Neutrophil (primary cell): ENCODE measurements around the gene CANT1.

ENCODE experiments used
- H3K27ac ChIP-seq: fragments of 200-600 bp; sonication (generic); 2 replicates; pipeline ENCODE4 v1.5.1; 2016; ENCODE audit warnings: mild to moderate bottlenecking, moderate library complexity
- H3K27me3 ChIP-seq: fragments of 200-600 bp; sonication (generic); 2 replicates; pipeline ENCODE4 v1.6.0; 2016; ENCODE audit warnings: mild to moderate bottlenecking
- H3K36me3 ChIP-seq: fragments of 200-600 bp; sonication (generic); 2 replicates; pipeline ENCODE4 v1.5.1; 2017
- H3K4me1 ChIP-seq, 2 experiments: fragments of 200-600 bp in 1 of 2; sonication (generic) in 1 of 2; 1 replicate in 1 of 2; 2 replicates in 1 of 2; pipeline versions ENCODE4 v1.5.1 to v1.6.1; 2013 to 2016; ENCODE audit warnings: low read depth in 1 of 2, low read length in 1 of 2, mild to moderate bottlenecking in 1 of 2, moderate library complexity in 1 of 2; ENCODE audit not compliant: control insufficient read depth in 1 of 2, insufficient read depth in 1 of 2
- H3K4me3 ChIP-seq, 2 experiments: fragments of 200-600 bp in 1 of 2; sonication (generic) in 1 of 2; 1 replicate in 1 of 2; 2 replicates in 1 of 2; pipeline ENCODE4 v1.5.1; 2013 to 2016; ENCODE audit warnings: low read depth in 1 of 2, low read length in 1 of 2, mild to moderate bottlenecking in 1 of 2, moderate library complexity in 1 of 2
- H3K9me3 ChIP-seq: fragments of 200-600 bp; sonication (generic); 2 replicates; pipeline ENCODE4 v1.5.1; 2016
- CTCF ChIP-seq: fragments of 200-600 bp; sonication (generic); IDR thresholded peaks from 2 replicates; pipeline ENCODE4 v1.5.1; 2016; ENCODE audit warnings: antibody characterized with exemption

The CANT1 gene

GRCh38 chr17:79047923-79048825, 38.6 kb upstream of the CANT1 start:
- Histone ChIP-seq H3K9me3 (no peaks in the 10 kb centered on the region), H3K27ac (no peak overlapping the region), H3K4me3 (no peak overlapping the region), H3K27me3 (peaks cover 30% of the 10 kb centered on the region), H3K4me1 (no peaks in the 10 kb centered on the region), H3K36me3 (no peaks in the 10 kb centered on the region)
- no peak for TF ChIP-seq CTCF

GRCh38 chr17:79047291-79047920, 37.8 kb upstream of the CANT1 start:
- Histone ChIP-seq H3K27ac (no peak overlapping the region), H3K4me1 (no peaks in the 10 kb centered on the region), H3K36me3 (no peaks in the 10 kb centered on the region), H3K4me3 (no peak overlapping the region), H3K27me3 (peaks cover 30% of the 10 kb centered on the region), H3K9me3 (no peaks in the 10 kb centered on the region)
- no peak for TF ChIP-seq CTCF

- Histone ChIP-seq H3K4me3 (no peak overlapping the region), H3K27ac (no peak overlapping the region), H3K27me3 (peaks cover 30% of the 10 kb centered on the region), H3K4me1 (no peaks in the 10 kb centered on the region), H3K9me3 (no peaks in the 10 kb centered on the region), H3K36me3 (no peaks in the 10 kb centered on the region)
- TF ChIP-seq CTCF: no peak
Observed at GRCh38 chr17:79046916-79047280, 37.3 kb upstream of the CANT1 start.

GRCh38 chr17:79046197-79046915, 36.8 kb upstream of the CANT1 start:
- no peaks in the 10 kb centered on the region for H3K4me1 ChIP-seq
- H3K36me3 ChIP-seq: no peaks in the 10 kb centered on the region
- H3K4me3 ChIP-seq: no peak overlapping the region

GRCh38 chr17:79045842-79046196, 36.3 kb upstream of the CANT1 start:
- Histone ChIP-seq H3K9me3 (no peaks in the 10 kb centered on the region), H3K4me3 (no peak overlapping the region), H3K36me3 (no peaks in the 10 kb centered on the region), H3K27me3 (peaks cover 30% of the 10 kb centered on the region), H3K4me1 (no peaks in the 10 kb centered on the region), H3K27ac (no peak overlapping the region)
- peak; percentile 79 for TF ChIP-seq CTCF

More at GRCh38 chr17:79046197-79046915, 36.8 kb upstream of the CANT1 start:
- Histone ChIP-seq H3K27me3 (peaks cover 30% of the 10 kb centered on the region), H3K27ac (no peak overlapping the region), H3K9me3 (no peaks in the 10 kb centered on the region)
- TF ChIP-seq CTCF: no peak
